Hematopoietic multipotent progenitor cell (in vitro differentiated cells): ENCODE results near the gene KMT2E. TPM values are rescaled to one million over a fixed set of nuclear protein-coding genes. Genes with fewer than 3 reads are reported as not detected.

Experiments used
- DNase-seq, 3 donors: peaks; one replicate each; pipeline ENCODE4 v3.0.0-alpha.2; 2011 to 2015; ENCODE audit warnings: low read depth in 2 of 3, low spot score in 2 of 3
- total RNA-seq: library from RNA; depleted of rRNA; stranded (reverse); fragments of >200 nt; gene quantifications from one replicate; pipeline ENCODE4 v1.2.3, GENCODE V29; 2012

KMT2E gene
- total RNA-seq, 1 donor: 159 TPM

DNA sequence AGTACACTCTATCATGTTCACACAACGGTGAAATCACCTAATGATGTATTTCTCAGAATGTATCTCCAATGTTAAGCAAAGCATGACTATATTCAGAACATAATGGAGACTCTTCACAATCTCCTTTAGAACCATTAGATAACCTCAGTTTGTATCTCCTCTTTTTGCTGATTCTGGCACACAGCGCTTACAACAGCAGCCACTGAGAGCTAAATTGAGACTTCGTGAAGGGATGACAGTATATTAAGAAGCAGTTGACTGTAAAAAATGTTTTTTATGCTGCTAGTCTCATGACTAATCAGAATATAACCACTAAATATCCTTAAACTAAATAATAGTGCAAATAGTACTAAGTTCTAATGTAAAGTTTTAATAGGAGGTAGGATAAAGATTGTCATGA is 46.9 kb downstream of the KMT2E start:
- DNase-seq: no peak

DNA sequence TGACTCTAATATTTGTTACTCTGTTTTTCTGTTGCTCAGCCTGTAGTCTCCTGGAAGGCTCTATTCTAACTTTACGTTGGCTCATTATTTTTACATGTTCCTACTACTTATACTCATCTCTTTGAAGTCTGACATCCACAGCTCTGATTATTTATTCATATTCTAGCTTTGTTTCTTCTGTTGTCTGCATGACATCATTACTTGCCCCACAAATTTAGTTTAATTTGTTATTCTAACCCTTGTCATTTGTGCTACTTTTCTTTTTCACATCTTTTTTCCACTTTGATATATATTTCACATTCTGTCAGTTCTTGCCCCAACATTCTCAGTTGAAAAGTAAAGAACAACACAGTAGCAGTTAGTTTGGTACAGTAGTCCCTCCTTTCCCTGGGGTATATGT is 51.1 kb downstream of the KMT2E start:
- DNase-seq: no peak

DNA sequence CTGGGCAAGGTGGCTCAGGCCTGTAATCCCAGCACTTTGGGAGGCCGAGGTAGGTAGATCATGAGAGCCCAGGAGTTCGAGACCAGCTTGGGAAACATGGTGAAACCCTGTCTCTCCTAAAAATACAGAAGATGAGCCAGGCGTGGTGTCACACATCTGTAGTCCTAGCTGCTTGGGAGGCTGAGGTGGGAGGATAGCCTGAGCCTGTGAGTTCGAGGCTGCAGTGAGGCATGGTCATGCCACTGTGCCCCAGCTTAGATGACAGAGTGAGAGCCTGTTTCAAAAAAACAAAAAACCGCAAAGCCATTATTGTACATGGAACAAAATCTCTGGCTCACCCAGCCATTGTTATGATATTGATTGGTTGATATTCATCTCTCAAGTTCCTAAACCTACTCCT is 53.7 kb downstream of the KMT2E start:
- no peak for DNase-seq

DNA sequence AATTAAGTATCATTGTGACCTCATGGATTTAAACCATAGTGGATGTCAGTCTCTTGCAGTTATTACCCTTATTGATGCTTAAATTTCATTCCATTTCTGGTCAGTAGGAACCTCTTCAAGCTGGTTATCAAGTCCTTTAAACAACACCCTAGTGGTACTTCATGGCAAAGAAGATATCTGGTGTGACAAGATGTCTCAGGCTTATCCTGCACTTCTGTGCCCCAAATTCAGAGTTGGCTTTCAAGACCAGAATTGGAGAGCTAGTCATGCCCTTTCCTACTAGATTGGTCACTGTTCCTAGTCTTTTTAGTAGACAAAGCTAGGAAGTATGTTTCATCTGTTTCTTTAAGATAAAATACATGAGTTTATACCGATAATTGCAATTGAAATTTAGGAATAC is 54.9 kb downstream of the KMT2E start:
- DNase-seq: no peak

DNA sequence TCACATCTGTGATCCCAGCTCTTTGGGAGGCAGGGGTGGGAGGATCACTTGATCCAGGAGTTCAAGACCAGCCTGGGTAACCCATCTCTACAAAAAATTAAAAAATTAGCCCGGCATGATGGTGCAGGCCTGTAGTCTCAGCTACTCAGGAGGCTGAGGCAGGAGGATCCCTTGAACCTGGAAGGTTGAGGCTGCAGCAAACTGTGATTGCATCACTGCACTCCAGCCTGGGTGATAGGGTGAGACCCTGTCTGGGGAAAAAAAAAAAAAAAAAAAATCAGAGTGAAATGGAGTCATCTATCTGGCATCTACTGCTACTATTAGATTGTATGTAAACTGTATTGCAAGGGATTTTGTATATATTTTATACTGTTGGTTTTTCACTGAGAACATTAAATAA is 59.1 kb downstream of the KMT2E start:
- DNase-seq: no peak

DNA sequence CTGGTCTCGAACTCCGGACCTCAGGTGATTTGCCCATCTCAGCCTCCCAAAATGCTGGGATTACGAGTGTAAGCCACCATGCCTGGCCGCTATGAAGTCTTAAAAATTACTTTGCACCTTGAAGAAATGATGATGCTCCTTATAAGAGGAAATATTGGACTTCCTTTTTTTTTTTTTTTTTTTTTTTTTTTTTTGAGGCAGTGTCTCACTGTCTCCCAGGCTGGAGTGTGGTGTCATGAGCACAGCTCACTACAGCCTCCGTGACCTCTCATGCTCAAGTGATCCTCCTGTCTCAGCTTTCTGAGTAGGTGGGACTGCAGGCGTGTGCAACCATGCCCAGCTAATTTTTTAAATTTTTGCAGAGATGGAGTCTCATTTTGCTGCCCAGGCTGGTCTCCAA is 65.3 kb downstream of the KMT2E start:
- no peak for DNase-seq

DNA sequence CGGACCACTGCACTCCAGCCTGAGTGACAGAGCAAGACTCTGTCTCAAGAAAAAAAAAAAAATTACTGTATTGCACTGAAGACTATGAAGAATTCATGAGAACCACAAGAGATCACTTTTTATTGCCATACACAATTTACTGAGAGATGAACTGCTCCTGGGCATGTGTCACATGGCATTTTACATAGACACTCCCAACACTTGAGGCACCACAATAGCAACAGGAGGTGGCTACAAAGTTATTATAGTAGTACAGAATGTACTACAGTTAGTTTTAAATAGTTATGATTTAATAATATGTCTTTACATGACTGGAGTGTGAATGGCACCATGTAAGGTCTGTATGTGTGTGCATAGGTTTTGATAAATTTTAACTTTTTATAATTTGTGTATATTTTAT is 70.6 kb downstream of the KMT2E start:
- no peak for DNase-seq

DNA sequence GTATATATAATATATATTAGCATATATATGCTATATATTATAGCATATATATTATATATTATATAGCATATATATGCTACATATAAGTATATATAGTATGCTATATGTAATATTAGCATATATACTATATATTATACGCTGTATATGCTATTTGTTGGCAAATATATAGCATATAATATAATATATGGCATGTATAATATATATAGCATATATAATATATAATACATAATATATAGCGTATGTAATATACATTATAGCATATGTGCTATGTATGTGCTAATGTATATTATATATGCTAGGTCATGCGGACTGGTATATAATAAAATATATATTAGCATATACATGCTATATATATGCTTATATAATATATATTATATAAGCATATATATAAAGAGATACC is 72.8 kb downstream of the KMT2E start:
- no peak for DNase-seq

DNA sequence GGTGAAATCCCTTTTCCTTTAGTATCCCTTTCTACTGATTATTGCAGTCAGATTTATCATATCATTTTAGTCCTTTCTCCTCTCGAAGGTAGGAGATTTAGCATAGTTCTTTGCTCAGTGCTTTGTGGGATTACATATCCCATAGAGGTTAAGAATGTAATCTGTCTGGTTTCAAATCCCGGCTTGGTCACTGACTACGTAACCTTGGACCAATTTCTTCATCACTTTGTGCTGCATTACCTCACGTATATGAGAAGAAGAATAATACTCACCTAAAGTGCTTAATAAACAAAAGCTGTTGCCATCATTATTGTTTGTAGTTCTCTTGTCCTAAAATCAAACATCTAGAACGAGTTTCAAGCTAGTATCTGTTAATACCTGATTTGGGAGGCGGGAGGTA is 74.0 kb downstream of the KMT2E start:
- DNase-seq: no peak

DNA sequence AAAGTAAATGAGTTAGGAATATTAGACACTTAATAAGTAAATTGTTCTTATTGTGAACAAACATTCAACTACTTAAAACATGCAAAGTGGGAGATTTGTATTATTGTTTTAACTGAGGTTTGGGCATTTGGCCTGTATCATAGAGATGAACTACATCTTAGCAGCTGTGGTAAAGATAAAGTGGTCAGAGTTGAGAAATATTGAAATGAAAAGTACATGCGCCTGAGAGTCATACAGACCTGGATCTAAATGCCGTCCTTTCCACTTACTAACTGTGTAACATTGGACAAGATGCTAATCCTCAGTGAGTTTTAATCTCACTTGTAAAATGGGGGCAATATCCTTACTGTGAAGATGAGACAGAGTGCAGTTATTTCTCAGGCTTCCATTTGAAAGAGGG is 74.5 kb downstream of the KMT2E start:
- DNase-seq: no peak

DNA sequence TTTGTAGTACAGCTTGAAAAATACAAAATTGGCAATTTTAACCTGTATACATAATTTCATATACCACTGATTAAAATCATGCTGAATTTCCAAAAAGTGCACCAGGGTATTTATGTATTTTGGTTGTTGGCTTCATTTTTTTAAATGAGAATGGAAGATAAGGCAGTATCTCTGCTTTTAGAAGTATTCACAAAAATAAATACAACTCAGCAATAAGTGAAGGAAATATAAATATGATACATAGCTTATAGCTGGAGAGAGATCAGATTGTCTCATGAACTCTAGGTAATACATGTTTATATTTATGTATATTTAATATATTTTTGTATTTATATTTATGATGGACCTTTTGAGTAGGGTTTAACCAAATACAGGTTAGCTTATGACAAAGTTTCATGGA is 81.0 kb downstream of the KMT2E start:
- no peak for DNase-seq

DNA sequence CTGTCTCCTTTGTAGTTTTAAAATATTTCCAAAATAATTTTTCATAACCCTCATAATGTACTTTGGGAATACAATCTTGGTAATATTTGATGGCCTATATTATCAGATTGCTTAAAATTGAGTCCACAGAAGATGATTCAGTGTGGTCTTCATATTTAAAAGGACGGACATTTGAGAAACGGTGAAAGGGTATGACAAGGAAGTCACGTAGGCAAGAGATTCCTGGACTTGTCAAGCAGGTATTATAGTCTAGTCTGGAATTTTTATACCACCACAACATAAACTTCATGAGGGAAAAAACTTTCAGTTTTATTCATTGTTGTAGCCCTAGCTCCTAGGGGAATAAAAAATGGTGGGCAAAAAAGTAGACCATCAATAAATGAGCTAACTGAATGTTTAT is 82.3 kb downstream of the KMT2E start:
- DNase-seq: no peak

DNA sequence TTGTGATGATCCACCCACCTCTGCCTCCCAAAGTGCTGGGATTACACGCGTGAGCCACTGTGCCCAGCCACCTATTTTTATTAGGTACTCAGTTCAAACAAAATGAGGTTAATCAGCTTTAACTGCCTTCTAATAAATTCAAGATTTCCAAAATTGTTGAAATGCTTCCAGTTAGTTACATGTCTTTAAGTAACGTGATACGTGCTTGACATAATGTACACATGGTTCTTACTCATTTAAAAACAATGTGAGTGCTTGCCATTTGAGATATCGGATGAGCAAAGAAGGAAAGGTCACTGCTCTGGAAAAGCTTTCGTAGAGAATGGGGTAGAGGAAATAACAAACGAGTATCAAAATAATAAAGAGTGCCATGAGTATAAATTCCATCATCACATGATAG is 83.6 kb downstream of the KMT2E start:
- no peak for DNase-seq

DNA sequence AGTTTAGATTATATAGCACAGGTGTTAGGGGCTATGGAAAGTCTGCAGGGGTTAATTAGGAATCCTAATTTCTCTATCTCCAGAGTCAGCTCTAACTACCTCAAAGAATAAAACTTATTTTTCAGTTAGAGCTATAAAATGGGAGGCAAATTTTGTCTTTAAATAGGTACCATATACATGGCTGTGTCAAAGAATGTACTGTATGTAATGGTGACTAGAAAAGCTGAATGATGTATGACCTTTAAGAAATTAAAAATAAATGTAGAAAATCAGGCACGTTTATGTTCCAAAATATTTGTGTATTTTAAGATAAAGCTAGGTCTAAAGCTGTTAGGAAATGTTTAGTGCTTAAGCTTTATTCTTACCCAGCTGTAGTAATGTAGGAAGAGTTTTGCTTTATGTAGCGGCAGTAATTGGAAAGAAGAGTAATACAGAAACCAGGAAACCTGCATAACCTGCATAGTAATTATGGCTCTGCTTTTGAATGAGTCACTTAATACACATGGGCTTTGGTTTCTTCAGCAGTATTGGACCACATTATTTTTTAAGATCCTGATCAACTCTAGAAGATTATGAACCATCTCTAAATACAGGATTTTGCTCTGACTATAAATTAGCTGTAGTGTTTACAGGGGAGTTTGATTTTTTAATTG is 85.0 kb downstream of the KMT2E start:
- no peak for DNase-seq

DNA sequence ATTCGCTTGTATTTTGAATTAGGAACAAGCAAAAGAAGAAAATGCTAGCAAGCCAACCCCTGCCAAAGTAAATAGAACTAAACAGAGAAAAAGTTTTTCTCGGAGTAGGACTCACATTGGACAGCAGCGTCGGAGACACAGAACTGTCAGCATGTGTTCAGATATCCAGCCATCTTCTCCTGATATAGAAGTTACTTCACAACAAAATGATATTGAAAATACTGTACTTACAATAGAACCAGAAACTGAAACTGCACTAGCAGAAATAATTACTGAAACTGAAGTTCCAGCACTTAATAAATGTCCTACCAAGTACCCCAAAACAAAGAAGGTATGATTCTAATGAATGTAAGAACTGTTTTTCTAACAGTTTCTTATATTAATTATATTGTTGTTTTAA is 87.9 kb downstream of the KMT2E start:
- DNase-seq: no peak

DNA sequence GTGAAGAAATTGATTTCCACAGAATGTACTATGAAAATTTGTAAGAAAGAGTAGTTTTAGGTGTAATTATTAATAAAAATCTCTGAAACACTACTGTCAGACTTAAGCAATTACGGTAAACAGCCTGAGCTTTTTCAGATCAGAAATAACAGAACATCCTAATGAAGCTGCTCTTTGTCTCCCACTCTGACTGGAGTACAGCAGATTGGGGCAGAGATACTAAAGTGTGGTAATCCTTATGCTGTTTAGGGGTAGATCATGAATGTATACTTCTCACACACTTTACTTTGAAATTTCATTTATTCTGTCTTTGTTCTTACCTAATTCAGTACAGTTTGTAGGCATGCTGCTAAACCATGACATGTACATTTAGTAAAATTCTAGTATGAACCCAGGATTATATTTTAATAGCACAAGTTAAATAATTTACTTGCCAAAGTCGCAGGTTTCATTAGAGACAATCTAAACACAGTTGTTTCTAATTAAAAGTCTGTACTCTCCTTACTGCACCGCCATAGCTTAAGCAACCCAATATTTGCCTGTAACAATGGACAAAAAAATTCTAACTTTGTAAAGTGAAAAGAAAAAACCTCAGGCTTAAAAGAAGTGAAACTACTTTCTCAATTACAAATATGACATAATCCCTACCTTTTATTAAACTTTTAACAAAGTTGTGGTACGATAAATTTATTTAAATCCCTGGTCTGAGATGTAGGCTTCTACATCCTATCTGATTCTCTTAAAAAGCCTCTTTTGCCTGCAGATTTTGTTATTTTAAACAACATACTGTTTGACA is 88.8 kb downstream of the KMT2E start:
- no peak for DNase-seq

DNA sequence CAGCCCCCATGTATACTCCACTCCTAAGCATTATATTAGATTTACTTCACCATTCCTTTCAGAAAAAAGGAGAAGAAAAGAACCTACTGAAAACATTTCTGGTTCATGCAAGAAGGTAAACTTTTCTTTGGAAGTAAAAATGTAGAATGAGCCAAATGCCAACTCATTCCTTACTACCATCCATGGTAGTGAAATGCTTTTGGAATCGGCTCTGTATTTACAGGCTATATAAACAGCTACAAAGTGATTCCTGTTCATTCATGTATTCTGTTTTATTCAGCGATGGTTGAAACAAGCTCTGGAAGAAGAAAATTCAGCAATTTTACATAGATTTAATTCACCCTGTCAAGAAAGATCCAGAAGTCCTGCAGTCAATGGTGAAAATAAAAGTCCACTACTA is 91.6 kb downstream of the KMT2E start:
- DNase-seq: no peak

DNA sequence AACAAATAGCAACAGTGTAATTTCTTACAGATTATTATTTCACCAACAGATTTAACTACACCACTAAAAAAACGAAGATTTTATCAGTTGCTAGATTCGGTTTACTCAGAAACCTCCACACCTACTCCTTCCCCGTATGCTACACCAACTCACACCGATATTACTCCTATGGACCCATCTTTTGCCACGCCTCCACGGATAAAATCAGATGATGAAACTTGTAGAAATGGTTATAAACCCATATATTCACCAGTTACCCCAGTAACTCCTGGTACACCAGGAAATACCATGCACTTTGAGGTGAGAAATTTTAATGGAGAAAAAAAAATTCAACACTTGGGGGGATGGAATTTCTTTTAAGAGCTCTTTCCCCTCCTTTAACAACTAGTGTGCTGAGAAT is 92.5 kb downstream of the KMT2E start:
- DNase-seq: no peak

DNA sequence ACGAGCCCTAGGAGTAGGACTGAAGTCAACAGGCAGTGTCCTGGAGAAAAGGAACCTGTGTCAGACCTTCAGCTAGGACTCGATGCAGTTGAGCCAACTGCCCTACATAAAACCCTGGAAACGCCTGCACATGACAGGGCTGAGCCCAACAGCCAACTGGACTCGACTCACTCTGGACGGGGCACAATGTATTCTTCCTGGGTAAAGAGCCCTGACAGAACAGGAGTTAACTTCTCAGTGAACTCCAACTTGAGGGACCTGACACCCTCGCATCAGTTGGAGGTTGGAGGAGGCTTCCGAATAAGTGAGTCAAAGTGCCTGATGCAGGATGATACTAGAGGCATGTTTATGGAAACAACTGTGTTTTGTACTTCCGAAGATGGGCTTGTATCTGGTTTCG is 93.5 kb downstream of the KMT2E start:
- DNase-seq: no peak

DNA sequence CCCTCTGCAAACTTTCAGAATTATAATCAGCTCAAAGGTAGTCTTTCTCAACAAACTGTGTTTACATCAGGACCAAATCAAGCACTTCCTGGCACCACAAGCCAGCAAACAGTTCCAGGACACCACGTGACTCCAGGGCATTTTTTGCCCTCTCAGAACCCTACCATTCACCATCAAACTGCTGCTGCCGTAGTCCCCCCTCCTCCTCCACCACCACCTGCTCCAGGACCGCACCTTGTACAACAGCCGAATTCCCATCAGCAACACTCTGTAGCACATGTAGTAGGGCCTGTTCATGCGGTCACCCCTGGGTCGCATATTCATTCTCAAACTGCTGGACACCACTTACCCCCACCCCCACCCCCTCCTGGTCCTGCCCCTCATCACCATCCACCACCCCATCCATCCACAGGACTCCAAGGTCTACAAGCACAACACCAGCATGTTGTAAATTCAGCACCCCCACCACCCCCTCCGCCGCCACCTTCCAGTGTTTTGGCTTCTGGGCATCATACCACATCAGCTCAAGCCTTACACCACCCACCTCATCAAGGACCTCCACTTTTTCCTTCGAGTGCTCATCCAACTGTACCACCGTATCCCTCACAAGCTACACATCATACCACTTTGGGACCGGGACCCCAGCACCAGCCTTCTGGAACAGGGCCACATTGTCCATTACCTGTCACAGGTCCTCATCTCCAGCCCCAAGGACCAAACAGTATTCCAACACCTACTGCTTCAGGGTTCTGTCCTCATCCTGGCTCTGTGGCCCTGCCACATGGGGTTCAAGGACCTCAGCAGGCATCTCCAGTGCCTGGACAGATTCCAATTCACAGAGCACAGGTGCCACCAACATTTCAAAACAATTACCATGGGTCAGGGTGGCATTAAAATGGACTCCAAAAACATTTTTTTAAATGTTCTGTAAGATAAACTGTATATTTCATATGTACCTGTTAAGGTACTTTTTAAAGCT is 98.7 kb downstream of the KMT2E start:
- DNase-seq: no peak
